Fibroblast of mammary gland (primary cell): ENCODE measurements around the gene AANAT.
"Not testable (repeated sequence)": the region's sequence is repeated elsewhere in the genome, so short reads cannot be mapped to it uniquely, and the experiment has no call there.

Experiments used
- DNase-seq: peaks from one replicate; pipeline ENCODE4 v3.0.0-alpha.2; 2010; ENCODE audit warnings: low read depth
- H3K4me3 ChIP-seq: 2 replicates; pipeline ENCODE4 v1.5.1; 2011; ENCODE audit warnings: low read depth, mild to moderate bottlenecking, low read length, moderate library complexity; ENCODE audit not compliant: control insufficient read depth
- CTCF ChIP-seq: conservative IDR thresholded peaks from 2 replicates; pipeline ENCODE4 v1.5.1; 2011; ENCODE audit warnings: low read depth, low read length, inconsistent platforms; ENCODE audit not compliant: control insufficient read depth, insufficient read depth

AANAT gene

GRCh38 chr17:76513306-76513692 lies 45.9 kb downstream of the AANAT start:
- no peak for TF ChIP-seq CTCF
- DNase-seq: no peak
- H3K4me3 ChIP-seq: no peak overlapping the region

DNA sequence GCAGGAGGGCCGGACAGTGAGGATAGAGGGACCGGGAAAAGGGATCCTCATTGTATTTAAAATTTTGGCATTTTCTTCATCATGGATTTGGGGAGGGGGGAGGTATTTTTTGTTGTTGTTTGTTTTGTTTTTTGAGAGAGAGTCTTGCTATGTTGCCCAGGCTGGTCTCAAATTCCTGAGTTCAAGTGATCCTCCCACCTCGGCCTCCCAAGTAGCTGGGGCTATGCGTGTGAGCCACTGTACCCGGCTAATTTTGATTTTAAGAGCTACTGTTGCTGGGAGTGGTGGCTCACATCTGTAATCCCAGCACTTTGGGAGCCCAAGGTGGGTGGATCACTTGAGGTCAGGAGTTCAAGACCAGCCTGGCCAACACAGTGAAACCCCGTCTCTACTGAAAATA lies 47.0 kb downstream of the AANAT start:
- not testable (repeated sequence) for H3K4me3 ChIP-seq, DNase-seq

DNA sequence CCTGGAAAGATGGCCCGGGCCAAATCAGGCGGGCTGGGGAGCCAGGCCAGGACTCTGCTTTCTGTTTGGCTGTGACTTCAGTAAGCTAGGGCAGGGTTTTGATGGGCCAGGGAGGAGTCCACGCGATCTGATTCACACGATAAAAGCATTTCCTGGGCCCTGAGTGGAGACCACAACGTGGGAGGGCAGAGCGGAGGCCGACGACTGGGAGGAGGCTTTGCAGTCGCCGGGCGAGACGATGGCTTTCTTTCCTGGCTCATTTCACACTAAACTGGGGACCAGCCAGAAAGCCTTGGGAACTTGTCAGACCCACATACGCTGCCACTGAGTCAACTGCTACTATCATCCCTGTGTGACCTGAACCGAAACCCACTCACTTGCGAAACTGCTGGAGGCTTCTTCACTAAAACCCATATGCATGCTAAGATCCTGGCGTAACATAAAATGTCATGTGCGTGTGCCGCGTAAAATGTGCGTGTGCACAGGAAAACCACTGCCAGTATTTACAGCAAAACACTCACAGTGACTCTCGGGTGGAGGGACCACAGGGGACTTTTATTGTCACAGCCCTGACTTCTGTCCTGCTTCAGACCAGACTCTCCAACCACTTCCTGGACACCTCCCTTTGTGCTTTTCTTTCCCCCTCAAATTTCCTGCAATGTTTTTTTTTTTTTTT lies 48.0 kb downstream of the AANAT start:
- no peak for TF ChIP-seq CTCF
- H3K4me3 ChIP-seq: no peak overlapping the region
- DNase-seq: peak; percentile 99

GRCh38 chr17:76517638-76518038 lies 50.2 kb downstream of the AANAT start:
- TF ChIP-seq CTCF: no peak
- H3K4me3 ChIP-seq: no peak overlapping the region
- DNase-seq: no peak

- no peak for DNase-seq
- H3K4me3 ChIP-seq: no peak overlapping the region
- TF ChIP-seq CTCF: no peak
Observed at GRCh38 chr17:76519048-76519966, 51.9 kb downstream of the AANAT start.
